HepG2 (cell line): ENCODE measurements around the gene CSTF2. TPM values are rescaled to one million over a fixed set of nuclear protein-coding genes. Genes with fewer than 3 reads are reported as not detected.

Experiments
- ARNT ChIP-seq: fragments of 450-650 bp; IDR thresholded peaks from 2 replicates; pipeline ENCODE4 v1.6.1; 2017
- CC2D1A ChIP-seq: sonication (generic); formaldehyde crosslinking; IDR thresholded peaks from 2 replicates; pipeline ENCODE4 v1.8.1; 2023; ENCODE audit warnings: mild to moderate bottlenecking, missing genetic modification reagents
- CCAR2 ChIP-seq: fragments of 200-400 bp; formaldehyde crosslinking; optimal IDR thresholded peaks from 2 replicates; pipeline ENCODE3; 2018; ENCODE audit warnings: low read depth, mild to moderate bottlenecking, low read length, moderate library complexity
- GLI4 ChIP-seq: sonication (generic); formaldehyde crosslinking; IDR thresholded peaks from 2 replicates; pipeline ENCODE4 v1.5.1; 2020; ENCODE audit warnings: missing genetic modification reagents, mild to moderate bottlenecking, moderate library complexity, borderline replicate concordance
- KDM1A ChIP-seq: IDR thresholded peaks from 2 replicates; pipeline ENCODE4 v1.6.1; 2016; ENCODE audit warnings: missing compliant biosample characterization
- KLF11 ChIP-seq: IDR thresholded peaks from 2 replicates; pipeline ENCODE4 v1.6.1; 2016; ENCODE audit warnings: missing compliant biosample characterization
- KLF12 ChIP-seq: sonication (generic); formaldehyde crosslinking; IDR thresholded peaks from 2 replicates; pipeline ENCODE4 v1.4.0; 2020; ENCODE audit warnings: missing genetic modification reagents, borderline replicate concordance
- NFIB ChIP-seq: sonication (generic); formaldehyde crosslinking; IDR thresholded peaks from 2 replicates; pipeline ENCODE4 v1.9.0; 2021; ENCODE audit warnings: missing genetic modification reagents, mild to moderate bottlenecking, borderline replicate concordance
- RBM22 ChIP-seq: fragments of 200-400 bp; formaldehyde crosslinking; optimal IDR thresholded peaks from 2 replicates; pipeline ENCODE3; 2017; ENCODE audit warnings: mild to moderate bottlenecking, low read length, moderate library complexity
- SOX5 ChIP-seq: IDR thresholded peaks from 2 replicates; pipeline ENCODE4 v1.6.1; 2016; ENCODE audit warnings: borderline replicate concordance
- SYNCRIP ChIP-seq: fragments of 200-400 bp; formaldehyde crosslinking; IDR thresholded peaks from 2 replicates; pipeline ENCODE4 v1.6.1; 2018; ENCODE audit warnings: mild to moderate bottlenecking, low read depth, low read length; ENCODE audit not compliant: insufficient read depth
- ZMYM3 ChIP-seq: sonication (generic); formaldehyde crosslinking; IDR thresholded peaks from 2 replicates; pipeline ENCODE4 v1.5.1; 2020; ENCODE audit warnings: mild to moderate bottlenecking, missing genetic modification reagents
- ZNF292 ChIP-seq: sonication (generic); formaldehyde crosslinking; IDR thresholded peaks from 2 replicates; pipeline ENCODE4 v1.8.1; 2022; ENCODE audit warnings: mild to moderate bottlenecking, low read depth, missing genetic modification reagents, borderline replicate concordance
- ZNF296 ChIP-seq: sonication (generic); formaldehyde crosslinking; conservative IDR thresholded peaks from 2 replicates; pipeline ENCODE4 v1.5.0; 2020; ENCODE audit warnings: mild to moderate bottlenecking, missing genetic modification reagents
- ZNF337 ChIP-seq: sonication (generic); formaldehyde crosslinking; IDR thresholded peaks from 2 replicates; pipeline ENCODE4 v1.5.1; 2020; ENCODE audit warnings: missing genetic modification reagents, low read depth, mild to moderate bottlenecking, borderline replicate concordance
- ZNF362 ChIP-seq: sonication (generic); formaldehyde crosslinking; IDR thresholded peaks from 2 replicates; pipeline ENCODE4 v1.4.0; 2020; ENCODE audit warnings: missing genetic modification reagents, mild to moderate bottlenecking, borderline replicate concordance
- ZNF496 ChIP-seq: sonication (generic); formaldehyde crosslinking; IDR thresholded peaks from 2 replicates; pipeline ENCODE4 v1.8.1; 2023; ENCODE audit warnings: mild to moderate bottlenecking, moderate library complexity, missing genetic modification reagents; ENCODE audit not compliant: insufficient replicate concordance
- ZNF616 ChIP-seq: sonication (generic); formaldehyde crosslinking; IDR thresholded peaks from 2 replicates; pipeline ENCODE4 v1.5.0; 2020; ENCODE audit warnings: low read depth, mild to moderate bottlenecking, missing genetic modification reagents
- ZNF747 ChIP-seq: sonication (generic); formaldehyde crosslinking; IDR thresholded peaks from 2 replicates; pipeline ENCODE4 v1.8.1; 2023; ENCODE audit warnings: missing genetic modification reagents, mild to moderate bottlenecking, borderline replicate concordance
- ZNF768 ChIP-seq: sonication (generic); formaldehyde crosslinking; IDR thresholded peaks from 2 replicates; pipeline ENCODE4 v1.4.0; 2020; ENCODE audit warnings: missing genetic modification reagents
- ZNF776 ChIP-seq: sonication (generic); formaldehyde crosslinking; IDR thresholded peaks from 2 replicates; pipeline ENCODE4 v1.4.0; 2020; ENCODE audit warnings: mild to moderate bottlenecking, missing genetic modification reagents
- polyA plus RNA-seq, 8 experiments: library from polyadenylated mRNA; depleted of rRNA in 3 of 8; stranded (reverse) in 7 of 8; unstranded in 1 of 8; fragments of >200 nt; fragmentation: Illumina TruSeq in 4 of 8; extraction: Trizol in 4 of 8; gene quantifications; 2 replicates each; pipeline versions ENCODE4 v1.2.1 to v1.2.3, GENCODE V29; 2011 to 2016; ENCODE audit warnings: low read depth in 4 of 8, missing spikeins in 1 of 8, mixed read lengths in 1 of 8; ENCODE audit not compliant: insufficient read depth in 1 of 8
- total RNA-seq, 5 experiments: library from RNA; depleted of rRNA; stranded (reverse); fragments of >200 nt; fragmentation: Illumina TruSeq; extraction: Trizol; gene quantifications; 2 replicates each; pipeline ENCODE4 v1.2.3, GENCODE V29; 2016; ENCODE audit warnings: low read depth in 1 of 5
- TF ChIP-seq, protein P1 (sequence below): IDR thresholded peaks from 2 replicates; pipeline ENCODE4 v1.4.0; 2020; ENCODE audit warnings: mild to moderate bottlenecking, missing genetic modification reagents
- TF ChIP-seq, protein P2 (sequence below): sonication (generic); formaldehyde crosslinking; IDR thresholded peaks from 2 replicates; pipeline ENCODE4 v1.8.0; 2022; ENCODE audit warnings: missing genetic modification reagents, mild to moderate bottlenecking, inconsistent platforms, borderline replicate concordance
- TF ChIP-seq, protein P3 (sequence below): sonication (generic); formaldehyde crosslinking; IDR thresholded peaks from 2 replicates; pipeline ENCODE4 v1.5.0; 2020; ENCODE audit warnings: mild to moderate bottlenecking, missing genetic modification reagents

The CSTF2 gene
- total and polyA plus RNA-seq, 2 of the 13 experiments (the other 11 are each of a cell fraction or from before 2014, with no cell fraction given), result 19.7 to 26.7 TPM

DNA sequence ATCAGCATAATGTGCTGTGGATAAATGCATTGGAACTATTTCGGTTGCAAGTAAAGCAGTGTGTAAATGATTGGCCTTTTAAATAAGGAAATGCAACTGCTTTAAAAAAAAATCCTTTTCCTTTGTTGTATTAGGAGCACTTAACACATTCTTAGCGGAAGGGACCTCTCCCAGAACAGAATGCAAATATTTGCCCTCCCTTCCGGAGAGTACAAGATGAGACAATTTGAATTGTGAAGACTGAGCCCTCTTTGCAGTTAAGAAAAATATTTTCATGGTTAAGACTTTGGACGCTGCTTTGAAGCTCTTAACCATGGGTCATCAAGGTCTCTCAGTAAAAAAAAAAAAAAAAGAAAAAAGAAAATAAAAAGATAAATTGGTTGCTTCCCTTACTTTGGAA lies 63.5 kb downstream of the CSTF2 start (continued):
- TF ChIP-seq, protein P1, sequence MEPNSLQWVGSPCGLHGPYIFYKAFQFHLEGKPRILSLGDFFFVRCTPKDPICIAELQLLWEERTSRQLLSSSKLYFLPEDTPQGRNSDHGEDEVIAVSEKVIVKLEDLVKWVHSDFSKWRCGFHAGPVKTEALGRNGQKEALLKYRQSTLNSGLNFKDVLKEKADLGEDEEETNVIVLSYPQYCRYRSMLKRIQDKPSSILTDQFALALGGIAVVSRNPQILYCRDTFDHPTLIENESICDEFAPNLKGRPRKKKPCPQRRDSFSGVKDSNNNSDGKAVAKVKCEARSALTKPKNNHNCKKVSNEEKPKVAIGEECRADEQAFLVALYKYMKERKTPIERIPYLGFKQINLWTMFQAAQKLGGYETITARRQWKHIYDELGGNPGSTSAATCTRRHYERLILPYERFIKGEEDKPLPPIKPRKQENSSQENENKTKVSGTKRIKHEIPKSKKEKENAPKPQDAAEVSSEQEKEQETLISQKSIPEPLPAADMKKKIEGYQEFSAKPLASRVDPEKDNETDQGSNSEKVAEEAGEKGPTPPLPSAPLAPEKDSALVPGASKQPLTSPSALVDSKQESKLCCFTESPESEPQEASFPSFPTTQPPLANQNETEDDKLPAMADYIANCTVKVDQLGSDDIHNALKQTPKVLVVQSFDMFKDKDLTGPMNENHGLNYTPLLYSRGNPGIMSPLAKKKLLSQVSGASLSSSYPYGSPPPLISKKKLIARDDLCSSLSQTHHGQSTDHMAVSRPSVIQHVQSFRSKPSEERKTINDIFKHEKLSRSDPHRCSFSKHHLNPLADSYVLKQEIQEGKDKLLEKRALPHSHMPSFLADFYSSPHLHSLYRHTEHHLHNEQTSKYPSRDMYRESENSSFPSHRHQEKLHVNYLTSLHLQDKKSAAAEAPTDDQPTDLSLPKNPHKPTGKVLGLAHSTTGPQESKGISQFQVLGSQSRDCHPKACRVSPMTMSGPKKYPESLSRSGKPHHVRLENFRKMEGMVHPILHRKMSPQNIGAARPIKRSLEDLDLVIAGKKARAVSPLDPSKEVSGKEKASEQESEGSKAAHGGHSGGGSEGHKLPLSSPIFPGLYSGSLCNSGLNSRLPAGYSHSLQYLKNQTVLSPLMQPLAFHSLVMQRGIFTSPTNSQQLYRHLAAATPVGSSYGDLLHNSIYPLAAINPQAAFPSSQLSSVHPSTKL (CRISPR knock-in tag), result peak; percentile 61
- TF ChIP-seq ZNF616 (CRISPR knock-in tag), result no peak
- TF ChIP-seq ZNF747 (CRISPR knock-in tag), result no peak
- TF ChIP-seq, protein P2, sequence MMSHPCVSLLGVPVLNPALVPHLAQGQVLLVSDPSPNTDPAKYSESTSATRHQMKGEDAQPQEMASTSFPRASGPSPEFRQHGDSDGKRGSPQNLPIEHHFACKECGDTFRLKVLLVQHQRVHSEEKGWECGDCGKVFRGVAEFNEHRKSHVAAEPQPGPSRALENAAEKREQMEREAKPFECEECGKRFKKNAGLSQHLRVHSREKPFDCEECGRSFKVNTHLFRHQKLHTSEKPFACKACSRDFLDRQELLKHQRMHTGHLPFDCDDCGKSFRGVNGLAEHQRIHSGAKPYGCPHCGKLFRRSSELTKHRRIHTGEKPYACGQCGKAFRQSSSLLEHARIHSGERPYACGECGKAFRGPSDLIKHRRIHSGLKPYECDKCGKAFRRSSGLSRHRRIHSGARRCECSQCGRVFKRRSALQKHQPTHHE, result no peak
- peak; percentile 83 for TF ChIP-seq ZNF362 (CRISPR knock-in tag)
- no peak for TF ChIP-seq ARNT
- TF ChIP-seq SOX5 (CRISPR knock-in tag), result peak; percentile 35; the same call in 1 of the 2 replicates
- no peak for TF ChIP-seq ZNF768 (CRISPR knock-in tag)
- no peak for TF ChIP-seq KLF11 (CRISPR knock-in tag)
- TF ChIP-seq ZNF292 (CRISPR knock-in tag), result no peak
- TF ChIP-seq KLF12 (CRISPR knock-in tag), result no peak
- no peak for TF ChIP-seq ZMYM3
- no peak for TF ChIP-seq GLI4 (CRISPR knock-in tag)
- TF ChIP-seq KDM1A (CRISPR knock-in tag), result no peak
- TF ChIP-seq ZNF776, result no peak
- TF ChIP-seq ZNF496, result no peak
- no peak for TF ChIP-seq RBM22
- TF ChIP-seq, protein P3, sequence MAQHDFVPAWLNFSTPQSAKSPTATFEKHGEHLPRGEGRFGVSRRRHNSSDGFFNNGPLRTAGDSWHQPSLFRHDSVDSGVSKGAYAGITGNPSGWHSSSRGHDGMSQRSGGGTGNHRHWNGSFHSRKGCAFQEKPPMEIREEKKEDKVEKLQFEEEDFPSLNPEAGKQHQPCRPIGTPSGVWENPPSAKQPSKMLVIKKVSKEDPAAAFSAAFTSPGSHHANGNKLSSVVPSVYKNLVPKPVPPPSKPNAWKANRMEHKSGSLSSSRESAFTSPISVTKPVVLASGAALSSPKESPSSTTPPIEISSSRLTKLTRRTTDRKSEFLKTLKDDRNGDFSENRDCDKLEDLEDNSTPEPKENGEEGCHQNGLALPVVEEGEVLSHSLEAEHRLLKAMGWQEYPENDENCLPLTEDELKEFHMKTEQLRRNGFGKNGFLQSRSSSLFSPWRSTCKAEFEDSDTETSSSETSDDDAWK (CRISPR knock-in tag), result no peak
- no peak for TF ChIP-seq CCAR2
- TF ChIP-seq SYNCRIP, result no peak
- no peak for TF ChIP-seq CC2D1A (CRISPR knock-in tag)
- no peak for TF ChIP-seq ZNF296 (CRISPR knock-in tag)
- no peak for TF ChIP-seq NFIB (CRISPR knock-in tag)
- TF ChIP-seq ZNF337, result no peak
